HG03025 (cell line): ENCODE data around the gene ADAMTS20.
A peak's percentile ranks its signal among the peaks of the same experiment; 100 is the strongest.

Experiments used
- ATAC-seq: cut with Tn5 transposase; IDR thresholded peaks from one replicate; pipeline ENCODE4 v1.9.1; 2021; ENCODE audit warnings: mild to moderate bottlenecking, moderate library complexity; ENCODE audit not compliant: unreplicated experiment, low FRiP score

Gene ADAMTS20

DNA sequence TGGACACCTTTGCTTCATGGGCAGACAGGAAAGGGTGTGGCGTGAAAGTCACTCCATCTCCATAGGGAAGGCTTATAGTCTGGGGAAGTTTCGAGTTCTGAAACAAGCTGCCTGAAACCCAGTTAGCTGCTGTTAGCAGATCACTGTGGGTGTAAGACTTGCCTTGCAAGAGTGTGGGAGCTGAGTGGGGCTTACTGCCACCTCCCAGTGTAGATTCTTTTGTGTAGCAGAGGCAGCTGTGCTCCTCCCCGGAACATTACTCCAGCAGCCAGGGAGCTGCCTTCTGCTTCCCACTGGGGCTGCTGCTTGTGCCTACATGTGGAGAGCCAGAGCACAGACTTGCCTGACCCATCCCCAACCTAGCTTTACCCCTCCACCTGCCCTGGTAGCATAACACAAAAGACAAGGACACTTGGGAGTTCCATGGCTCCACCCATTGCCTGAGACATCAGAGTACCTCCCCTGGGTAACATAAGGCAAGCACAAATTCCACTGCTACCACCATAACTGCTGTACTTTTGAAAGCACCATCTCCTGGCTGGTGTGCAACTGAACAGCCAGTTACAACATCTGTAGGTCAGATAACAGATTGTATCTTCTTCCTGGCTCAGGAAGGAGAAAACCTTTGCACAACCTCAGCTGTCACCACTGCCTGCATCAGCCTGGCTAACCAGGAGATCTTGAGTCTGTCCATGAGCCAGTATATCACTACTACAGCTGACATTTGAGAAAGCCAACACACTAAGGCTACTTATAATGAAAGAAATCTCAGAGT lies 69.5 kb downstream of the ADAMTS20 start:
- no peak for ATAC-seq

DNA sequence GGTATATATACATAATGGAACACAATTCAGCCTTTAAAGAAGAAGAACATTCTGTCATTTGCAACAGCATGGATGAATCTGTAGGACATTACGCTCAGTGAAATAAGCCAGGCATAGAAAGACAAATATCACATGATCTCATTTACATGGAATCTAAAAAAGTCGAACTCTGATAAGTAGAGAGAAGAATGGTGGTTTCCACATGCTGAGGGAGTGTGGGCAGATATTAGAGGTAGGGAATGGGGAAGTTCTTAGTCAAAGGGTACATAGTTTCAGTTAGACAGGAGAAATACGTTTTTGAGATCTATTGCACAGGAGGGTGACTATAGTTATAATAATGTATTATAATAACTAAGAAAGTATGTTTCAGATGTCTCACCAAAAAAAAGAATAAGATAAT lies 71.4 kb downstream of the ADAMTS20 start:
- no peak for ATAC-seq

DNA sequence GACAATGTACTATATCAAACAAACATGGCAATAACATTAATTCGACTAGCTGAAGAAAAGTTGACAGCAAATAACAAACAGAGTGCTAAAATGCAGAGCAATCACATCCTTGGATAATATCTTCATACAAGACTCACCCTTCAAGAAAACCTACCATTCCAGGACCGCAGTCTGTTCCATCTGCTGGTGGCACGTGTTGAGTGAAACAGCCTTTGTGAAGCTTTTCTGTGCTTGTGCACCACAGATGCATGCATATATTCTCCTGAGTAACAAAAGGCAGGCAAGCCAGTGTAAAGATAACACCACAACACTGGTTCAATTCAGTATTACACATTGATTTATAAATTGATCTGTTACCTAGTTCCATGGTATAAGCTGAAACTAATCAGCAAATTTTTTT lies 89.3 kb downstream of the ADAMTS20 start:
- ATAC-seq, result no peak

DNA sequence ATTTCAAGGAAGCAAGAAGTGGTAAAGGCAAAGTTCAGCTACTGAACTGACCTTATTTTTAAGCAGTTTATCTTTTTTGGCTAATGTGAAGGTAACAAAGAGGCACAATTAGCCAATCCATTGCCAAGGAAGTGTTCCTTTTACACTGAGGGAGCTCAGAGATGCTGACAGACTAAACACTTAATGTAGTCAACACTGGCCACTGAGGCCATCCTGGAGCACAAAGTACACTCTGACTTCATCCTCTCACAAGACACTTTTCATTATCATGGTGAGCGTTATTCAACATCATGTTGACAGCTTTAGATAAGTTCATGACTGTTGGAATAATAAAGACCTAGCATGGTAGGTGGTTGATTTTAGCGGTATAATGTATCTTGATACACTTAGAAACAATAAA lies 89.9 kb downstream of the ADAMTS20 start:
- ATAC-seq, result no peak

DNA sequence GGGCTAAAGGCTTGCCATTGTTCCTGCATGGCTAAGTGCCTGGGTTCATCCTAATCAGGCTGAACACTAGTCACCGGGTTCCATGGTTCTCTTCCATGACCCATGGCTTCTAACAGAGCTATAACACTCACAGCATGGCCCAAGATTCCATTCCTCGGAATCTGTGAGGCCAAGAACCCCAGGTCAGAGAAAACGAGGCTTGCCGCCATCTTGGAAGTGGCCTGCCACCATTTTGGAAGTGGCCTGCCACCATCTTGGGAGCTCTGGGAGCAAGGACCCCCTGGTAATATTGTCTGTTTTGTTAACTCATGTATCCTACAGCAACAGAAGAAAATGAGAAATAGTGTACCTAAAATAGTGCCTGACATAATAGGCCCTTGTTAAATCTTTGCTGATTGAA lies 92.7 kb downstream of the ADAMTS20 start:
- no peak for ATAC-seq

DNA sequence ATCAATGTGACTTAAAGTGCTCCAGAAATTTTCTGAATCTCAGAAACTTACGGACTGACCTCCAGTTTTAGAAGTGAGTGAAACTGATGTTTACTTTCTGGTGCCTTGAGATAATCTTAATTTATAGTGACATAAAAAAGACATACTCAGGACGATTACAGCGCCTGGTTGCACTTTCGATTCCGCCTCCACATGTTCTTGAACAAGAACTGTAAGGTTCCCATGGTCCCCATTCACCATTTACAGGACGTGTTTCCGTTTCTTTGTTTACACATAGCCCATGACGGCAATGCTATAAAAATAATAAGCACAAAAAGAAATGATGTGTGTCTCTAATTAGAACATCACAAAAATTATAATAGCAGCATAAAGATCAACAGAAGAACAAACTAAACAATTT lies 98.2 kb downstream of the ADAMTS20 start:
- ATAC-seq, result no peak

DNA sequence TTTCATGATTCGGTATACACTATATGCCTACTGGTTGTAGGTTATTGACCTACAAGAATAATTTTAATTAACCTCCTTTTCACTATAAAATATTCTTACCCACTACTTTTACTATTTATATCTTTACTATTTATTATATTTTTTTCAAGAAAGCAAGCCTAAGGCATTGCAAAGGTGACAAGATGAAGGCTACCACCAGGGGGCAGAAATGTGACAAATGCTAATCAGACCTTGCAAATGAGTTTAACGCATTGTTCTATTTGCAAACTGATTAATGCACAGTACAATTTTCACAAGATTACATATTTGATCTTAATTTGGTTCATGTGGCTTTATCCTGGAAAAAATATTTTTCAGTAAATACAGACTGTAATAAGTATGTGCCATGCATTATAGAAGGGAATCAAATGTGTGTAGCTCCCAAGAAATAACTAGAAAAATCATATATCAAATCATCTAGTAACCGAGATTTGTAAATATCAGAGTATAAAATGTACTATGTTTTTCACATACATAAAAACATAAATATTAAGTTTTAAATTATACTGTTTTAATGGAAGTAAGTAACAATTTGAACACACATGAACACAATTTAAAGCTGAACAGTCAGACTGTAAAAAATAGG lies 107.0 kb downstream of the ADAMTS20 start:
- no peak for ATAC-seq

DNA sequence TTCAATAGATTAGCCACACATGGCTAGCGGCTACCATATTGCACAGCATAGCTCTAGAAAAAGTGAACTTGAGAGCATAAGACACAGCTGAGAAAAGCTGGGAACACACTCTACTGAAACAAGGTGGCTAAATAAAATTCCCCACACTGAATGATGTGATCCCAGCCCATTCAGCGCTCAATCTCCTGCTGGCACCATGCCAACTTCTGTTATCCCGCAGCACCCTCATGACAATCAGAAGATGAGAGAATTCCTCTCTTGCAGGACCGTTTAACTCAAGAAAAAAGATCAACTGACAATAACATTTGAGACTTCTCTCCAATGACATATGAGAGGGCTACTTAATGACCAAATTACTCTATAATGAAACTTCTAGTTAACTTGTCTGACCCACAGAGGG lies 115.4 kb downstream of the ADAMTS20 start:
- ATAC-seq, result no peak

DNA sequence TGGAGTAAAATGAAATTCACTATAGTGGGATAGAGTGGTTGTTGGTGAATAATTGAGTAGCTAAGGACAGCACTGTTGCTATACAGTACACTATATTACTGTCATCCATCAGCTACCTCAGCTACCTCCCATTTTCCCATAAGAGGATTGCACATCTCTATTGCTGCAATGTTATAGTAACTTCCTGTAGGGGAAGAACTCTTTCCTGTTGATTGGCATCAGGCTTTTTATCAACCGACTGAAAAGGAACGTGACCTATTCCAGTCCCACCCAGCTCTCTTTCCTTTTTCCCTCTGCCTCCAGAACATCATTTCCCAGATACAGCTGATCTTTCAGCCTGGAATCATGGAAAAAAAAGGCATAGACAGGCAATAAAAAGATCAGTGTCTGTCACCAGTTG lies 117.4 kb downstream of the ADAMTS20 start:
- no peak for ATAC-seq

DNA sequence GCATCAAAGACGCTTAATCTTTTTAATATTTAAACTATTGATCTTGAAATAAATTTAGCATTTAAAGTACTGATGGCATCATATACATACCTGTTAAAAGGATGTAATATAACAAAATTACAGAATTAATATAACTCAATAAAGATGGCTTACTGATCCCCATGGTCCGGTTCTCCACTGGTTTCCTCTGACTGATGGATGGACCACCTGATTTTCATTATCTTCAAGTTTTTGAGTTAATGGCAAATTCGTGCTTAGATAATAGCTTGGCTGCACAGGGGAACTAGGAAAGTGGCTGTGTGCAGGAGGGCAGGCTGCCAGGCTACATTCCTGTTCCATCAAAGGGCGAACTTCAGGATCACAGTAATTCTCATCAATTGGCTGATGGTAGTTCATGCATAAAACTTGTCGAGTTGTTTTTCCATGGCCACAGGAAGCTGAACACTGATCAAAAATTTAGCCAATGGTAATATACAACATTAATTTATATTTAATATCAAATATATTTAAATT lies 123.9 kb downstream of the ADAMTS20 start:
- ATAC-seq, result no peak

DNA sequence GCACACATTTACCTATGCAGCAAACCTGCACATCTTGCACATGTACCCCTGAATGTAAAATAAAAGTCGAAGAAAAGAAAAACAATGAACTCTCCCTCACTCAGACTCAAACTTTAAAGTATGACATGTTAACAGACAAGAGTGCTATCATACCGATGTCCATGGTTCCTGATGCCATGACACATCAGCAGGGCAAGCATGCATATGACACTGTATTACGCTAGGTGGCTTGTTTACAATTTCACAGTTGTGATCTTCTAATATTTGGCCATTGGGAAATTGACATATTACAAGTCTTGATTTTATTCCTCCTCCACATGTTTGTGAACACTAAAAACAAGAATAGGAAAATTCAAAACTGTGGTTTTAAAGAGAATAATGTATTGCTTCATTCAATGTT lies 126.6 kb downstream of the ADAMTS20 start:
- no peak for ATAC-seq

DNA sequence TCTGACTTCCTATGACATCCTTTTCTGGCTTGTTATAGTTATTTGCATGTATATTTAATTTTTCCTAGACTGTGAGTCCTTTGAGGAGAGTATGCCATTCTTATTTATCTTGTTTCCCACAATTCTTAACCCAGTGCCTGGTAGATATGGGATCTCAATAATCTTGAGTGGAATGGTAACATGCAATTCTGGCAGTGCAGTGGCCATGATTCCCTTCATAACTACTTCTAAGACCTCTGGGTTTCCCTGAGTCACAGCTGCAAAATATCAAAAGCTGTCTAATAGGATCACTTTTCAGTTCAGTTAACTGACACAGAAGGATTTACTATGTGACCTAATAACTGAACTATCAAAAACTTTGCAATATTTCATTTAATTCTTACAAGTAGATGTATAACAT lies 135.0 kb downstream of the ADAMTS20 start:
- ATAC-seq, result no peak

DNA sequence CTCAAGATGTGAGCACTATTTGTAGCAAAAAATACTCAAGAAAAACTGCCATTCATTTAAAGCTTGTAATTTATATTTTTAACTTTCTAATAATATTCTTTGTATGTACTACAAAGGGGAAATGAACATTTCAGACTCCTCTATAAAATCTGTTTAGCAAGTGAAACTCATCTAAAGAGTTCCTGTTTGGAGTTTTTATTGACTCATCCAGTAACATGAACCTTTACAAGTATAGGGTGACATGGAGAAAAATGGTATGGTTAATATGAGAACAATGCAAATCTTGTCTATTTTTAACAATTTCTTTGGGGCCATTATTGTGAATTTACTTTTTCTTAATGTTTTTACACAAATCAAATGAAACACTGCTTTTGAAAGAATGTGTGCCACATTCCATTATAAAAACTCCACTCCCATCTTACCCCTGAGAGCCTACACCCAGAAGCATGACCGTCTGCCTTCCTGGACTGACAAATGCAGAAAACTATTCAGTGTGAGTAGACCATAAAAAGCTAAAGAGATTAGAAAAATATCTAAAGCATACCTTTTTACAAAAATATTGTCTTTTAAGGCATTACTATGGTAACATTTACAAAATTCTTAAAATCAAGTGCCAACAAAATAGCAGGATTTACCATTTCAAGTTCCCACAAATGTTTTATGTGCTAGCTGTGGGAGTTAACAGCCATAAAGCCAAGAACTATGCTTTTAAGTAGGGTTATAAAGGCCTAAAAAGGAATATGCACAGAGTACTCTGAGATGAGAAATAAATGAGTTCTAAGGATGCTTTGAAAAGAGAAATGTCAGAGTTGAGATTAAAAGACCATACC lies 144.0 kb downstream of the ADAMTS20 start:
- peak; percentile 72 for ATAC-seq

DNA sequence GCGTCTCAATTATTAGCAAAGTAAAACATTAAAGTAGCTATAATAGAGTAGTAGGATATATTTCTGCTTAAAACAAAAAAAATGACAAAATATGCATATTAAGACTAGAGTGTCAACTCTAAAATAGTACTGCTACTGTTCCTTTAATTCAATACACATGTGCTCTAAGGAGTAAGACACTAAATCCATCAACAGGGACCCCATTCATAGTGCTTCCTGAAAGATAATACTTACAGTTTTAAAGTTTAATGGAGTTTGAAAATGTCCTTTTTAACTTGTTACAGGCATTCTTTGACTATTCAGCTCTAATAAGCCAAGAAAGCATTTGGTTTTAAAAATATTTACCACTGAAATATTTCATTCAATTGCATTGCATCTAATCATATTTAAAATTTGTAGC lies 145.2 kb downstream of the ADAMTS20 start:
- no peak for ATAC-seq

DNA sequence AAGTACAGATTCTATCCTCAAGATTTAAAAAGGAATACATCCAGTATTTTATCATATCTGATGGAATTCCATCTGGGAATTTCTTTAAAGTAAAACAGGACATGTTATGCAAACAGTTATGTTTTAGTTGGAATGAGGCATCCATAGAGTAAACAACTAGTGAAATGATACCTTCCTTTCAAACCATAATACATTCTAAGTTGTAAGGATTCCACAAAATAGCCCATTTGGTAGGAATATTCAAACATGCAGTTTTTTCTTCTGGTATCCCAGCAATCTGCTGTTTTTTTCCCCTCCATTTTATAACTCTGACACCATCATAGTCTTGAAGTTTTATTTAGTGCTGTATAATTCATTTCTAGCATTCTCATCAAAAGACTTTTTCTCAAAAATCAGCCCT lies 149.6 kb downstream of the ADAMTS20 start:
- ATAC-seq, result no peak

DNA sequence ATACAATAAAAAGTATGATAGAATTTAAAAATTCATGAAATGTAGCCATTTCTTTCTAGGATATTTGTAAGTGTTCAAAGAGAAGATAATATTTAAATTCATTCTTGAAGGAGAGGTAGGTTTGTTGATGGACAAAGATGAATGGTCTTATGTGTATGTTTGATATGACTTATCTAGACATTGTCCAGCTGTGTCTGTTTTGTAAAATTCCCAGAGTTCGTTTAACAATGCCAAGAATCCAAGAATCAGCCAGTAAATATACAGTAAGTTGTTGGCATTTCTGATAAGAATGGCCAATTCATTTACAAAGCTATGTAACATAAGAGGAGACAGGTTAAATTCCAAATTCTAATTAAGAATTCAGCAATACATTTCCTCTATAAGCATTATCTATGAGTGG lies 150.9 kb downstream of the ADAMTS20 start:
- no peak for ATAC-seq

DNA sequence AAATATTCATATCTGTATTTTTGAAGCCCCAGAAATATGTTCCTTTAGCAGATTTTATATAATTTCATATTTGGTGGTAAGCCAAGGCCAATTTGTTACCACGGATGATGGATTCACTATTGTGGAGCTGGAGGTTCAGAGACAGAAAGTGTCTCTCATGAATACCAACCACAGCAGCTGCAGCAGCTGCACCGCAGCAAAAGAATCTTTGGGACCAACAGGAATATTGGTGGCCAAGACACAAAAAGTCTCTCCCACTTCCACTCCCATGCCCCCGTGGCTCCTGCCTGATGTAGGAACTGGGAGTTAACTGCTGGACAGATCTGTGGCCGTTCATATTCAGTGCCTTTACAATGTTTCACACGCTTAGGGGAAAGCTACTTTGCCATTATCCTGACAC lies 155.3 kb downstream of the ADAMTS20 start:
- ATAC-seq, result no peak

DNA sequence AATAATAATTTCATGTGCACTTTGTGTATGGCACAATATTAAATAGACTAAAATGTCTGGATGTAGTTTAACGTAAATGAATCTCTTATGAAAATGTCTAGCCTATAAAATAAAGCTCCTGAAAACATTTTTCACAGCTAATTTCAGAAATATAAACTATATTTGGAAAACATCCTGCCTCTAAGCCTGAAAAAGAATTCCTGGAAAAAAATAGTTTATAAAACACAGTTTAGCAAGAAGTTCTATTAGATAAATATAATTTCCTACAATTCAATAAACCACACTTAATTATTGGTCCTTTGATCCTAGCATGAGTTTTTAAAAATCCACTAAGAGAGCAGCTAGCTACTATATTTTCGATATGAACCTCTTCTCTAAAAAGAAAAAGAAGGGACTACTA lies 159.9 kb downstream of the ADAMTS20 start:
- no peak for ATAC-seq

DNA sequence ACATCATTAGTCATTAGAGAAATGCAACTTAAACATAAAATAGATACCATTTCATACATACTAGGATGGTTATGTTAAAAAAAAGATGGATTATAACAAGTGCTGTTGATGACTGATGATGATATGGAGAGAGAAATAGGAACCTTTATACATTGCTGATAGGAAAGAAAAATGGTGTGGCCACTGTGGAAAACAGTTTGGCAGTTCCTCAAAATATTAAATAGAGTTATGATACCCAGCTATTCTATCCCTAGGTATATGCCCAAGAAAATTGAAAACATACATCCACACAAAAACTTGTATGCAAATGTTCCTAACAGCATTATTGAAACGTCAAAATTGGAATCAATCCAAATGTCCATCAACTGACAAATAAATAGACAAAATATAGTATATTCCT lies 170.1 kb downstream of the ADAMTS20 start:
- ATAC-seq, result no peak

DNA sequence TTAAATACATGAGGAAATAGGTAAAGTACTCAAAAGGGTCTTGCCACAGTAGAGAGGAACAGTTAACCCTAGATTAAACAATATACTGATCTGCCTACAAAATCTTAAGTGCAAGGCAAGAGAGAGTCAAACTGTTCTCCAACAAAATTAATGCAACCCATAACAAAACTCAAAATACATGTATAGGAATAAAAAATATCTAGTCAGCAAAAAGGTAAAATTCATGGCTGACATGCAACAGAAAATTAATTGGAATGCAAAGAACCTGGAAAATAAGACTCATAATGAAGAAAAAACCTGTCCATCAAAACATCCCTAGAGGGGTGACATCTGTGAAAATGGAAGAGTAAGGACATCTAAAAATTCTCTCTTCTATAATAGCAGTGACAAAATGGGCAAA lies 173.6 kb downstream of the ADAMTS20 start:
- ATAC-seq, result no peak

DNA sequence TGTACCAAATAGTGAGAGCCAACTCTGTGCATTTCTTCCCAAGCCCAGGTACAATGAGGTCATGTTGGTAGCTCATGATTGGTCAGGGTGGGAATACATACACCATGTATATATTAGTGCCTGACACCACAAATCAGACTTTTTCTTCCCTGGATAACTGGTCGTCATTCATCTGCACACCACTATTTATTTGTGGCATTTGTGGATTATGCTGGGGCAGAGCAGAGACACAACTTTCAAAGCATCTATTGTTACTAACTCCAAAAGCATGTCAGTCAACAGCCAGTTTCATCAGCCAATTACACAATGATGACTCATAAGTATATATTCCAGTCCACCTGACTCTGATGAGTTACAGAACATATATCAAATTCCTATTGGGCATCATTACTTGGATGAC lies 181.7 kb downstream of the ADAMTS20 start:
- no peak for ATAC-seq
